HCT116 (cell line): ENCODE results near the gene RAB8B. TPM values are rescaled to one million over a fixed set of nuclear protein-coding genes. Genes with fewer than 3 reads are reported as not detected.

Experiments used
- ATAC-seq: fragments of 200-7000 bp; cut with Tn5 transposase; 2 replicates; pipeline ENCODE4 v1.9.1; 2020; ENCODE audit warnings: mild to moderate bottlenecking, moderate library complexity
- BruUV-seq: library from RNA; stranded (reverse); fragments of 400-500 nt; replicated peaks from 2 replicates; lab custom pipeline; 2021; lab: Mats Ljungman, UMichigan
- CTCF ChIA-PET: fragments of 300-600 bp; sonication (Branson Sonifier 250); formaldehyde crosslinking; loops from one replicate; lab custom pipeline; 2021; ENCODE audit warnings: antibody characterized with exemption; lab: Charles Lee
- POLR2A ChIA-PET: fragments of 300-600, 350-600 bp; sonication (Branson Sonifier 250); formaldehyde crosslinking; loops from one replicate; lab custom pipeline; 2021; ENCODE audit warnings: antibody characterized with exemption; lab: Charles Lee
- RAD21 ChIA-PET, 2 experiments: fragments of 300-600 bp; sonication (Branson Sonifier 250); formaldehyde crosslinking; loops; one replicate each; lab custom pipeline; 2023; ENCODE audit warnings: low total read pairs in 2 of 2; ENCODE audit not compliant: uncharacterized antibody in 2 of 2, unreplicated experiment in 2 of 2, low non-redundant PET in 1 of 2; lab: Charles Lee
- DNase-seq: peaks from one replicate; pipeline ENCODE4 v3.0.0-alpha.2; 2010; ENCODE audit warnings: low read depth, low spot score
- H2AFZ ChIP-seq: fragments of 200-600 bp; shearing (Covaris generic), sonication (generic); 2 replicates; pipeline ENCODE4 v1.6.1; 2017; ENCODE audit warnings: low read depth, mixed run types, mixed read lengths, antibody characterized with exemption, low read length; ENCODE audit not compliant: poor library complexity, severe bottlenecking
- H3K27ac ChIP-seq: 2 replicates; pipeline ENCODE4 v1.5.1; 2012; ENCODE audit warnings: low read depth, low read length
- H3K27me3 ChIP-seq: fragments of 200-600 bp; sonication (generic); 2 replicates; pipeline ENCODE4 v1.6.1; 2016; ENCODE audit warnings: mixed run types, low read length, mixed read lengths; ENCODE audit not compliant: insufficient read depth
- H3K36me3 ChIP-seq, 2 experiments: fragments of 200-500 bp in 1 of 2; fragments of 200-600 bp in 1 of 2; sonication (Bioruptor generic) in 1 of 2; sonication (generic) in 1 of 2; 2 replicates each; pipeline versions ENCODE4 v1.5.1 to v1.6.1; 2014 to 2016; ENCODE audit warnings: low read length in 2 of 2, inconsistent platforms in 1 of 2, mixed read lengths in 1 of 2, mixed run types in 1 of 2; ENCODE audit not compliant: insufficient read depth in 2 of 2, control insufficient read depth in 1 of 2
- H3K4me1 ChIP-seq, 2 experiments: fragments of 200-600 bp in 1 of 2; sonication (generic) in 1 of 2; 2 replicates each; pipeline versions ENCODE4 v1.5.1 to v1.6.1; 2012 to 2017; ENCODE audit warnings: low read length in 2 of 2, inconsistent platforms in 1 of 2, mild to moderate bottlenecking in 1 of 2, mixed read lengths in 1 of 2, mixed run types in 1 of 2, moderate library complexity in 1 of 2; ENCODE audit not compliant: insufficient read depth in 2 of 2, control insufficient read depth in 1 of 2
- H3K4me2 ChIP-seq: fragments of 200-600 bp; sonication (generic); 2 replicates; pipeline ENCODE4 v1.6.1; 2017; ENCODE audit warnings: mixed run types, low read length, mixed read lengths
- H3K4me3 ChIP-seq, 2 experiments: fragments of 200-600 bp in 1 of 2; sonication (generic) in 1 of 2; replicated peaks in 1 of 2; 2 replicates each; pipeline ENCODE4 v1.5.1; 2011 to 2016; ENCODE audit warnings: low read length in 2 of 2, control low read depth in 1 of 2, low read depth in 1 of 2, mild to moderate bottlenecking in 1 of 2, mixed read lengths in 1 of 2, mixed run types in 1 of 2
- H3K79me2 ChIP-seq: fragments of 200-600 bp; sonication (generic); 2 replicates; pipeline ENCODE4 v1.6.1; 2017; ENCODE audit warnings: mild to moderate bottlenecking, mixed run types, low read length, moderate library complexity, mixed read lengths; ENCODE audit not compliant: insufficient read depth
- H3K9ac ChIP-seq: fragments of 200-600 bp; sonication (generic); 2 replicates; pipeline ENCODE4 v1.6.1; 2016; ENCODE audit warnings: low read length, mixed read lengths
- H3K9me2 ChIP-seq: fragments of 200-600 bp; sonication (generic), shearing (Covaris generic); 2 replicates; pipeline ENCODE4 v1.6.1; 2017; ENCODE audit warnings: mixed run types, mild to moderate bottlenecking, moderate library complexity; ENCODE audit not compliant: insufficient read depth
- H3K9me3 ChIP-seq, 2 experiments: fragments of 200-500 bp in 1 of 2; fragments of 200-600 bp in 1 of 2; sonication (Bioruptor generic) in 1 of 2; sonication (generic) in 1 of 2; 2 replicates each; pipeline ENCODE4 v1.6.1; 2014 to 2017; ENCODE audit warnings: low read length in 2 of 2, mixed read lengths in 2 of 2, inconsistent platforms in 1 of 2, low read depth in 1 of 2, mild to moderate bottlenecking in 1 of 2, mixed run types in 1 of 2, moderate library complexity in 1 of 2; ENCODE audit not compliant: control insufficient read depth in 1 of 2, insufficient read depth in 1 of 2
- H4K20me1 ChIP-seq: fragments of 200-600 bp; sonication (generic), shearing (Covaris generic); 2 replicates; pipeline ENCODE4 v1.6.1; 2017; ENCODE audit warnings: mixed run types, mild to moderate bottlenecking, moderate library complexity; ENCODE audit not compliant: insufficient read depth
- CBX3 ChIP-seq: IDR thresholded peaks from 2 replicates; pipeline ENCODE4 v1.6.1; 2012; ENCODE audit warnings: low read depth
- CEBPB ChIP-seq: IDR thresholded peaks from 2 replicates; pipeline ENCODE4 v1.6.1; 2012; ENCODE audit warnings: low read depth
- EZH2phosphoT487 ChIP-seq: fragments of 200-600 bp; IDR thresholded peaks from 2 replicates; pipeline ENCODE4 v1.6.1; 2018; ENCODE audit warnings: antibody characterized with exemption, borderline replicate concordance
- FOSL1 ChIP-seq: IDR thresholded peaks from 2 replicates; pipeline ENCODE4 v1.6.1; 2012; ENCODE audit warnings: low read depth
- POLR2AphosphoS5 ChIP-seq: IDR thresholded peaks from 2 replicates; pipeline ENCODE4 v1.6.1; 2011; ENCODE audit warnings: mild to moderate bottlenecking, low read depth, low read length, moderate library complexity
- SIN3A ChIP-seq: IDR thresholded peaks from 2 replicates; pipeline ENCODE4 v1.6.1; 2012; ENCODE audit warnings: low read depth
- SP1 ChIP-seq: IDR thresholded peaks from 2 replicates; pipeline ENCODE4 v1.6.1; 2012; ENCODE audit warnings: low read depth
- YY1 ChIP-seq: IDR thresholded peaks from 2 replicates; pipeline ENCODE4 v1.6.1; 2011; ENCODE audit warnings: low read length, low read depth, moderate library complexity, mild to moderate bottlenecking; ENCODE audit not compliant: insufficient replicate concordance; ENCODE audit errors: extremely low read depth
- ZFX ChIP-seq: fragments of 450-650 bp; IDR thresholded peaks from 2 replicates; pipeline ENCODE4 v1.6.1; 2017
- ZNF274 ChIP-seq: fragments of 200-500 bp; sonication (Bioruptor generic); IDR thresholded peaks from 2 replicates; pipeline ENCODE4 v1.6.1; 2014; ENCODE audit warnings: mild to moderate bottlenecking, low read depth, low read length, inconsistent platforms
- intact Hi-C: fragments of 100-400 bp; cut with micrococcal nuclease; formaldehyde crosslinking; loops from 2 replicates; pipeline ENCODE4 v1.10.0; 2022
- total RNA-seq: library from RNA; stranded (reverse); gene quantifications from one replicate; pipeline ENCODE4 v1.2.1, GENCODE V29; 2021; ENCODE audit not compliant: unreplicated experiment
- TF ChIP-seq, protein P1 (sequence below): IDR thresholded peaks from 2 replicates; pipeline ENCODE4 v1.6.1; 2011; ENCODE audit warnings: mild to moderate bottlenecking, low read length, moderate library complexity; ENCODE audit not compliant: insufficient replicate concordance; ENCODE audit errors: extremely low read depth
- TF ChIP-seq, protein P2 (sequence below): IDR thresholded peaks from 2 replicates; pipeline ENCODE4 v1.6.1; 2012
- TF ChIP-seq, protein P3 (sequence below), 3 experiments: fragments of 200-600 bp in 1 of 3; sonication (generic) in 1 of 3; IDR thresholded peaks in 2 of 3; conservative IDR thresholded peaks in 1 of 3; 2 replicates each; pipeline ENCODE4 v1.5.1; 2012 to 2017; ENCODE audit warnings: low read depth in 2 of 3, low read length in 2 of 3, antibody characterized with exemption in 1 of 3, borderline replicate concordance in 1 of 3, control low read depth in 1 of 3, mild to moderate bottlenecking in 1 of 3, mixed read lengths in 1 of 3, mixed run types in 1 of 3, moderate library complexity in 1 of 3; ENCODE audit not compliant: insufficient read depth in 1 of 3

Gene RAB8B
- total RNA-seq, 1 experiment from 2014 or later: 19.4 TPM

DNA sequence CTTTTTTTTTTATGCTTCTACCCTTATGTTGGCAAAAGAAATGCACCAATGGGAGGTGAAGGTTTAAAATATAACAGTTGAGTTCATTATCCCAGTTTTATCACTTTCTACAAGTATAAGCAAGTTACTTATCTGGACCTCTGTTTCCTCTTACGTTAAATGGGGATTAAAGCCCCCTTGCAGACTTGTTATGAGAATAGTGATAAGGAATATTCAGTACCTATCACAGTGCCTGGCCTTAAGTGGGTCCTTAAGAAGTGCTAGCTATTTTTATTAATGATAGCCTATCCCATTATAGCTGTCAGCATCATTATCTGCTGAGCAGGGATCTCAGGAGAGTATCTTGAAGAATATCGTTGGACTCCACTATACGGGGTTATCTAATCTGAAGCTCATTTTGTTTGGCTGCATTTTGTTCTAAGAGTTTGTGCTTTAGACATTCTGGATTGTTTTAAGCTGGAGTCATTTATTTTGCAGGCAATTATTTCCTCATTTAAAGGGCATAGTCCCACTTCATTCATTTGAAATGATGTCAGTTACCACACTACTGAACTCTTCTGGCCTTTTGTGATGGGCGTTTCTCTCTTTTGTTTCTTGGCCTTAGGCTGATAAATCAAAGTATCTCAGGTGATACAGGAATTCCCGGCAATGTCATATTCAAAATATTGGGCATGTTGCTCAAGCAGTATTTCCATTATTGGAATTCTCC is 28.8 kb downstream of the RAB8B start:
- Histone ChIP-seq H3K79me2 (no peaks in the 10 kb centered on the region), H3K27me3 (no peaks in the 10 kb centered on the region), H3K4me3 (no peak overlapping the region), H3K4me2 (no peak overlapping the region), H3K4me1 (peaks cover 0 to 8% of the 10 kb centered on the region in 2 experiments; a peak in 1 of 4 replicates), H3K36me3 (no peaks in the 10 kb centered on the region), H3K27ac (no peak overlapping the region), H3K9me3 (no peaks in the 10 kb centered on the region), H3K9me2 (no peaks in the 10 kb centered on the region), H3K9ac (no peak overlapping the region), H4K20me1 (no peaks in the 10 kb centered on the region), H2AFZ (no peak overlapping the region)
- RAD21 ChIA-PET: no interaction called here
- no TSS peak for BruUV-seq
- CTCF ChIA-PET: no interaction called here
- POLR2A ChIA-PET: no interaction called here
- no peak for TF ChIP-seq EZH2phosphoT487
- TF ChIP-seq, protein P1, sequence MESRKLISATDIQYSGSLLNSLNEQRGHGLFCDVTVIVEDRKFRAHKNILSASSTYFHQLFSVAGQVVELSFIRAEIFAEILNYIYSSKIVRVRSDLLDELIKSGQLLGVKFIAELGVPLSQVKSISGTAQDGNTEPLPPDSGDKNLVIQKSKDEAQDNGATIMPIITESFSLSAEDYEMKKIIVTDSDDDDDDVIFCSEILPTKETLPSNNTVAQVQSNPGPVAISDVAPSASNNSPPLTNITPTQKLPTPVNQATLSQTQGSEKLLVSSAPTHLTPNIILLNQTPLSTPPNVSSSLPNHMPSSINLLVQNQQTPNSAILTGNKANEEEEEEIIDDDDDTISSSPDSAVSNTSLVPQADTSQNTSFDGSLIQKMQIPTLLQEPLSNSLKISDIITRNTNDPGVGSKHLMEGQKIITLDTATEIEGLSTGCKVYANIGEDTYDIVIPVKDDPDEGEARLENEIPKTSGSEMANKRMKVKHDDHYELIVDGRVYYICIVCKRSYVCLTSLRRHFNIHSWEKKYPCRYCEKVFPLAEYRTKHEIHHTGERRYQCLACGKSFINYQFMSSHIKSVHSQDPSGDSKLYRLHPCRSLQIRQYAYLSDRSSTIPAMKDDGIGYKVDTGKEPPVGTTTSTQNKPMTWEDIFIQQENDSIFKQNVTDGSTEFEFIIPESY: no peak
- intact Hi-C loops: no loop called here
- no peak for ATAC-seq
- no peak for DNase-seq

DNA sequence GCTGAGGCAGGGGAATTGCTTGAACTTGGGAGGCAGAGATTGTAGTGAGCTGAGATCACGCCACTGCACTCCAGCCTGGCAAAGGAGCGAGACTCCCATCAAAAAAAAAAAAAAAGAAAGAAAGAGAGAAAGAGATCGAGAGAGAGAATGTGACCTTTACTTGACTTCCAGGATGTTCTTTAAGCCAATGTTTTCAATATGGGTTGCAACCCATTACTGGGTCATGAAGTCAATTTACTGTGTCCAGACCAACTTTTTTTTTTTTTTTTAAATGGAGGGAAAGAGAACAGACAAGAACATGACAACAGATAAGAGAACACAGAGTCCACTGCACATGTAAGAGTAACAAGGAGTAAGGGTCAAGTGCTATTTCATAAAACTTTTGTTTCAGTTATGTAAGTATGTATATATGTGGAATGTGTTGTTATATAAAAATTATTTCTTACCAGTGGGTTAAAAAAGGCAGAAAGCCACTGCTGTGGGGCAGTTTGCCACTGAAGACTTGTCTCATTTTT is 29.8 kb downstream of the RAB8B start:
- Histone ChIP-seq H3K9ac (no peak overlapping the region), H3K4me1 (peaks cover 0 to 8% of the 10 kb centered on the region in 2 experiments; a peak in 1 of 4 replicates), H3K4me2 (no peak overlapping the region), H3K27me3 (no peaks in the 10 kb centered on the region), H3K9me2 (no peaks in the 10 kb centered on the region), H4K20me1 (no peaks in the 10 kb centered on the region), H3K36me3 (no peaks in the 10 kb centered on the region), H3K9me3 (no peaks in the 10 kb centered on the region), H3K4me3 (no peak overlapping the region), H3K79me2 (no peaks in the 10 kb centered on the region), H3K27ac (no peak overlapping the region), H2AFZ (no peak overlapping the region)
- intact Hi-C loops: no loop called here
- no peak for ATAC-seq
- RAD21 ChIA-PET: no interaction called here
- POLR2A ChIA-PET: no interaction called here
- BruUV-seq: no TSS peak
- CTCF ChIA-PET: no interaction called here
- DNase-seq: no peak
- TF ChIP-seq YY1 (no peak), ZFX (no peak), SIN3A (no peak), FOSL1 (no peak), SP1 (no peak), CBX3 (no peak), ZNF274 (no peak), POLR2AphosphoS5 (no peak), CEBPB (no peak)
- TF ChIP-seq, protein P2, sequence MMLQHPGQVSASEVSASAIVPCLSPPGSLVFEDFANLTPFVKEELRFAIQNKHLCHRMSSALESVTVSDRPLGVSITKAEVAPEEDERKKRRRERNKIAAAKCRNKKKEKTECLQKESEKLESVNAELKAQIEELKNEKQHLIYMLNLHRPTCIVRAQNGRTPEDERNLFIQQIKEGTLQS: no peak
- TF ChIP-seq, protein P3, sequence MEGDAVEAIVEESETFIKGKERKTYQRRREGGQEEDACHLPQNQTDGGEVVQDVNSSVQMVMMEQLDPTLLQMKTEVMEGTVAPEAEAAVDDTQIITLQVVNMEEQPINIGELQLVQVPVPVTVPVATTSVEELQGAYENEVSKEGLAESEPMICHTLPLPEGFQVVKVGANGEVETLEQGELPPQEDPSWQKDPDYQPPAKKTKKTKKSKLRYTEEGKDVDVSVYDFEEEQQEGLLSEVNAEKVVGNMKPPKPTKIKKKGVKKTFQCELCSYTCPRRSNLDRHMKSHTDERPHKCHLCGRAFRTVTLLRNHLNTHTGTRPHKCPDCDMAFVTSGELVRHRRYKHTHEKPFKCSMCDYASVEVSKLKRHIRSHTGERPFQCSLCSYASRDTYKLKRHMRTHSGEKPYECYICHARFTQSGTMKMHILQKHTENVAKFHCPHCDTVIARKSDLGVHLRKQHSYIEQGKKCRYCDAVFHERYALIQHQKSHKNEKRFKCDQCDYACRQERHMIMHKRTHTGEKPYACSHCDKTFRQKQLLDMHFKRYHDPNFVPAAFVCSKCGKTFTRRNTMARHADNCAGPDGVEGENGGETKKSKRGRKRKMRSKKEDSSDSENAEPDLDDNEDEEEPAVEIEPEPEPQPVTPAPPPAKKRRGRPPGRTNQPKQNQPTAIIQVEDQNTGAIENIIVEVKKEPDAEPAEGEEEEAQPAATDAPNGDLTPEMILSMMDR (IDR thresholded peaks at IDR 0.05 in 2 of 3, conservative IDR thresholded peaks at IDR 0.05 in 1 of 3; ENCODE audit: borderline replicate concordance in 1 of 3, insufficient read depth in 1 of 3, low read depth in 2 of 3, low read length in 2 of 3): no peak
